NCI-H1930 (cell line): ENCODE results near the gene BIRC6.

Source experiments
- DNase-seq, 2 experiments: peaks; one replicate each; lab custom pipeline; 2025; lab: John Stamatoyannopoulos, UW

Gene BIRC6

GRCh38 chr2:32376756-32377155 lies 19.9 kb downstream of the BIRC6 start:
- no peak for DNase-seq

- DNase-seq = no peak
Measured at GRCh38 chr2:32377928-32378327, 21.1 kb downstream of the BIRC6 start.

GRCh38 chr2:32379352-32379751 lies 22.5 kb downstream of the BIRC6 start:
- no peak for DNase-seq

DNA sequence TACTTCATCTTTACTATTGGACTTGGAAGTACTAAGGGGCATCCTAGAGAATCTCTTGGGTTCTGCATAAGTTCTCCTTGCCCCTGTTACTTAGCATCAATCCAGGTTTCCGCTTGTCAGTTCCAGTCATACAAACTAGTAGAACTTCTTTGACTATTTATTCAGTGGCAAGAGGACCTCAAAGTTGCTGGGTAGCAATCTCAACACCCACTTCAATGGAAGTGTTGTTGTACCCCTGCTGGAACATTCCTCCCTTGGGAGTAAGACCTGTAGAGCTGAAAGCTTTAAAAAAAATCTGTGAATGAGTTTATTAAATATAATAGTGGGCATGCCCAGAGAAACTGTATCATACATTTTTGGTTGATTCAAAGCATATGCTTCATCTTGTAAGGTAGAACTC lies 27.0 kb downstream of the BIRC6 start:
- DNase-seq = no peak

- no peak for DNase-seq
Measured at GRCh38 chr2:32384529-32384928, 27.7 kb downstream of the BIRC6 start.

- DNase-seq = no peak
Measured at GRCh38 chr2:32386739-32387138, 29.9 kb downstream of the BIRC6 start.

DNA sequence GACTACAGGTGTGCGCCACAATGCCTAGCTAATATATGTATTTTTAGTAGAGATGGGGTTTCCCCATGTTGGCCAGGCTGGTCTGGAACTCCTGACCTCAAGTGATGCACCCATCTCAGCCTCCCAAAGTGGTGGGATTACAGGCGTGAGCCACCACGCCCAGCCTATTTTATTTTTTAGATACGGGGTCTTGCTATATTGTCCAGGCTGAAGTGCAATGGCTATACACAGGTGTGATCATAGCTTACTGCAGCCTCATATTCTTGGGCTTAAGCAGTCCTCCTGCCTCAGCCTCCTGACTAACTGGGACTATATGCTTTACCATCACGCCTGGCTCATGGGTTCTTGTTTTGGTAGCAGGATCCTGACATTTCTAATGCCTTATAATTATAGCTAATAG lies 42.4 kb downstream of the BIRC6 start:
- no peak for DNase-seq

DNA sequence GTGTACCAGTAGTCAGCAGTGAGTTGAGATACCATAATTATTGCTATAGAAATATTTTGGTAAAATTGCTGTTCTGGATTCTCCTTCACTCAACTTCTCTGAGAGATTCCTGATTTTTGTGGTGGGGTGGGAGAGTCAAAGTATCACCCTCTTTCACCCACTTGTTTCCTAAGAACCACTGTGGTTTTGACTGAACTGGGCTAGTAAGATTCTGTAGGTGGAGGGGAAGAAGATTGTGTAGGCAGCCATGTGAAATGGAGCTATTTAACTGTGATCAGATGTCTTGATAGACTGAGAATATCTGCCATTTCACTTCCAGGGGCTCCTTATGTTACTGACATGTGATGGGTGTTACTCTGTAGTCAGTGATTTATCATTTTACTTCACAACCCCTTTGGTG lies 45.3 kb downstream of the BIRC6 start:
- no peak for DNase-seq

GRCh38 chr2:32403782-32404181 lies 47.0 kb downstream of the BIRC6 start:
- DNase-seq = no peak

- no peak for DNase-seq
Measured at GRCh38 chr2:32404691-32405090, 47.9 kb downstream of the BIRC6 start.

GRCh38 chr2:32416519-32416918 lies 59.7 kb downstream of the BIRC6 start:
- DNase-seq = no peak

- no peak for DNase-seq
Measured at GRCh38 chr2:32417659-32418058, 60.8 kb downstream of the BIRC6 start.

- no peak for DNase-seq
Measured at GRCh38 chr2:32418778-32419177, 62.0 kb downstream of the BIRC6 start.

DNA sequence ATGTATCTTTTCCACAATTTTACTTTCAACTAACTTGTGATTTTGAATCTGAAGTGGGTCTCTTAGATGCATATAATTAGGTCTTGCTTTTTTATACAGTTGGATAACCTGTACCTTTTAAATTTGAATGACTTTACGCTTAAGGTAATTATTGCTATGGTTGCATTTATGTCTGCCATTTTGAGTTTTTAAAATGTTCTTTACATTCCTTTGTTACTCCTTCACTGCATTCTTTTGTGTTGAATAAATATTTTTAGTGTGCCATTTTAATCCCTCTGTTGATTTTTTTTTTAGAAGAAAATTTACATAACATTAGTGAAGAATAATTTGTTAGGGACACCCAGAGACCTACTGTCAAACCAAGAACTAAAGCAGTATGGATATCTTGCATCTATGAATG lies 65.3 kb downstream of the BIRC6 start:
- no peak for DNase-seq

DNA sequence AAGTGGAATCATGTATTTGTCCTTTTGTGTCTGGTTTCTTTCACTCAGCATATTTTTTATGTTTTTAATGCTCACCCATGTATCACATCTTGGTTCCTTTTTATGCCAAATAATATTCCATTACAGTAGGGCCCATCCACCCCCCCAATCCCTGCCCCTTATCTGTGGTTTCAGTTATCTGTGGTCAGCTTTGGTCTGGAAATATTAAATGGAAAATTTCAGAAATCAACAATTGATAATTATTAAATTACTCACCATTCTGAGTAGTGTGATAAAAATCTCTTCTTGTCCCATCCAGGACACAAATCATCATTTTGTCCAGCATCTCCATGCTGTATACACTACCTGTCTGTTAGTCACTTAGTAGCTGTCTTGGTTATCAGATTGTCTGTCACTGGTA lies 66.7 kb downstream of the BIRC6 start:
- DNase-seq = no peak

- DNase-seq = no peak
Measured at GRCh38 chr2:32424739-32425138, 67.9 kb downstream of the BIRC6 start.

DNA sequence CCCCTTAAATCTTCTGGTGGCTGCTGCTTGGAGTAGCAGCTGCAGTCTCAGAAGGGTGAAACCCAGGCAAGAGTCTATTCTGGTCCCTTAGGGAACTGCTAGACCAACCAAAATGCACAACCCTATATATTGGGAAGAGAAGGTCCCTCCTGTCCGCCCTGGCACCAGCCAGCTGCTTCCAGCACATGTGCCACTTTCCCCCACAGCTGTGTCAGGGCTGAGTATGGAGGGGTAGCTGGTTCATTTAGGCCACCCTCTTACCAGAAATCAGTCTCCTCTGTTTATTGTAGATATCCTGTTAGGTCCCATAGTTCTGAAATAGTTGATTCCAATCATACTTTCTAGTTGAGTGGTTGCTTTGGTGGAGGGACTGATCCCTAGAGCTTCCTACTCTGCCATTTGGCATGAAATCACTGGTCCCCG lies 68.9 kb downstream of the BIRC6 start:
- DNase-seq = no peak

GRCh38 chr2:32427672-32428610 lies 71.1 kb downstream of the BIRC6 start:
- DNase-seq = peak; percentile 66 to 78

- no peak for DNase-seq
Measured at GRCh38 chr2:32430804-32431203, 74.0 kb downstream of the BIRC6 start.

DNA sequence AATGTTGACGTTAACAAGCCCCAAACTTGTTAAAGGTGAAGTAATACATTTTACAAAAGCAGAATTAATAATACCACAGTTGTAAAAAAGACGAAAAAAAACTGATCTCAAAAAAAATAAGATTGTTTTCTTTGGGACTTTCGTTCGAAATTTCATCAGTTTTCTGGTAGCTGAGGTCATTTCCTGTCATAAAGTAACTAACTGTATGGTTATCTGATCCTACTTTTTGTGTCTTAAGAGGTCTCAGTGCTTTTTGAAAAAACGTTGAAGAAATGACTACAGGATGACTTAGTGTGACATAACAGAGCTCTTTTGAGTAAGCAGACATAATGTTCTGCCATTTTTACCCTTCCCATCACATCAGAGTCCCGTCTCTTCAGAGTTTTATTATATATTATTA lies 79.3 kb downstream of the BIRC6 start:
- no peak for DNase-seq

GRCh38 chr2:32442020-32442467 lies 85.2 kb downstream of the BIRC6 start:
- no peak for DNase-seq

GRCh38 chr2:32446369-32446768 lies 89.5 kb downstream of the BIRC6 start:
- no peak for DNase-seq

- DNase-seq = no peak
Measured at GRCh38 chr2:32450851-32451250, 94.0 kb downstream of the BIRC6 start.
